Activated B cell treated with CpG ODN at 0.5 μM for 24 hours (primary cell): ENCODE results near the gene GSG1L. TPM values are rescaled to one million over a fixed set of nuclear protein-coding genes. Genes with fewer than 3 reads are reported as not detected.

Experiments used
- ATAC-seq: fragments of 200-7000 bp; cut with Tn5 transposase; one replicate; pipeline ENCODE4 v1.10.0; 2021; ENCODE audit warnings: low read depth, mild to moderate bottlenecking, moderate library complexity
- CTCF ChIA-PET: fragments of 350-600 bp; sonication (Branson Sonifier 250); formaldehyde crosslinking; loops from one replicate; lab custom pipeline; 2021; ENCODE audit warnings: antibody characterized with exemption; lab: Charles Lee
- POLR2A ChIA-PET: fragments of 350-600 bp; sonication (Branson Sonifier 250); formaldehyde crosslinking; loops from one replicate; lab custom pipeline; 2021; ENCODE audit warnings: antibody characterized with exemption; lab: Charles Lee
- DNase-seq: peaks from one replicate; pipeline ENCODE4 v3.0.0; 2022
- H3K27ac Mint-ChIP-seq: one replicate; pipeline ENCODE4 v1.8.0; 2020; ENCODE audit warnings: mixed read lengths
- H3K27me3 Mint-ChIP-seq: one replicate; pipeline ENCODE4 v1.8.0; 2021; ENCODE audit warnings: mixed read lengths
- H3K36me3 Mint-ChIP-seq: one replicate; pipeline ENCODE4 v1.8.0; 2021; ENCODE audit warnings: low read depth, mixed read lengths
- H3K4me1 Mint-ChIP-seq: one replicate; pipeline ENCODE4 v1.8.0; 2021; ENCODE audit warnings: mixed read lengths
- H3K4me3 Mint-ChIP-seq: one replicate; pipeline ENCODE4 v1.8.0; 2020; ENCODE audit warnings: mild to moderate bottlenecking, mixed read lengths
- H3K9me3 Mint-ChIP-seq: one replicate; pipeline ENCODE4 v1.8.0; 2020; ENCODE audit warnings: mixed read lengths
- intact Hi-C: fragments of 100-400 bp; cut with micrococcal nuclease; formaldehyde crosslinking; loops from one replicate; pipeline ENCODE4 v1.15.1; 2024
- total RNA-seq: library from RNA; stranded (reverse); gene quantifications from 2 replicates; pipeline ENCODE4 v1.2.3, GENCODE V29; 2022
- TF ChIP-seq, protein P1 (sequence below): fragments of 200-600 bp; IDR thresholded peaks from one replicate; pipeline ENCODE4 v1.8.0; 2022; ENCODE audit warnings: antibody characterized with exemption, mild to moderate bottlenecking

GSG1L gene
- total RNA-seq, 1 donor from 2014 or later: not detected

DNA sequence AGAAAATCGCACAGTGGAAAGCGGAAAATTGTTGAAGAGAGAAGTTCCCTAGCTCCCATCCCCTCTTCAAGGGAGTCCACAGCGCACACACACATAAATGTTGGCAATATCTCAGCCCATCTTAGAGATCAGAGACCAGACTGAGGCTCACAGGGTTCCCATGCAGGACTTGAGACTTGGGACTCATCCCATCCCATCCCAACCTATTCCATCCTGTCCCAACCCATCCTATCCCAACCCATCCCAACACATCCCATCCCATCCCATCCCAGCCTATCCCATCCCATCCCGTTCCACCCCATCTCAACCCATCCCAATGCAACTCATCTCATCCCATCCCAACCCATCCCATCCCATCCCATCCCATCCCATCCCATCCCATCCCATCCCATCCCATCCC is 29.6 kb downstream of the GSG1L start:
- no peaks in the 10 kb centered on the region for H3K9me3 Mint-ChIP-seq
- POLR2A ChIA-PET: no interaction called here
- H3K4me1 Mint-ChIP-seq: no peaks in the 10 kb centered on the region
- ATAC-seq: no peak
- peaks cover 14% of the 10 kb centered on the region for H3K27me3 Mint-ChIP-seq
- intact Hi-C loops: no loop called here
- no peaks in the 10 kb centered on the region for H3K36me3 Mint-ChIP-seq
- TF ChIP-seq, protein P1, sequence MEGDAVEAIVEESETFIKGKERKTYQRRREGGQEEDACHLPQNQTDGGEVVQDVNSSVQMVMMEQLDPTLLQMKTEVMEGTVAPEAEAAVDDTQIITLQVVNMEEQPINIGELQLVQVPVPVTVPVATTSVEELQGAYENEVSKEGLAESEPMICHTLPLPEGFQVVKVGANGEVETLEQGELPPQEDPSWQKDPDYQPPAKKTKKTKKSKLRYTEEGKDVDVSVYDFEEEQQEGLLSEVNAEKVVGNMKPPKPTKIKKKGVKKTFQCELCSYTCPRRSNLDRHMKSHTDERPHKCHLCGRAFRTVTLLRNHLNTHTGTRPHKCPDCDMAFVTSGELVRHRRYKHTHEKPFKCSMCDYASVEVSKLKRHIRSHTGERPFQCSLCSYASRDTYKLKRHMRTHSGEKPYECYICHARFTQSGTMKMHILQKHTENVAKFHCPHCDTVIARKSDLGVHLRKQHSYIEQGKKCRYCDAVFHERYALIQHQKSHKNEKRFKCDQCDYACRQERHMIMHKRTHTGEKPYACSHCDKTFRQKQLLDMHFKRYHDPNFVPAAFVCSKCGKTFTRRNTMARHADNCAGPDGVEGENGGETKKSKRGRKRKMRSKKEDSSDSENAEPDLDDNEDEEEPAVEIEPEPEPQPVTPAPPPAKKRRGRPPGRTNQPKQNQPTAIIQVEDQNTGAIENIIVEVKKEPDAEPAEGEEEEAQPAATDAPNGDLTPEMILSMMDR: no peak
- DNase-seq: no peak
- H3K4me3 Mint-ChIP-seq: no peak overlapping the region
- no peak overlapping the region for H3K27ac Mint-ChIP-seq
- CTCF ChIA-PET: no interaction called here

DNA sequence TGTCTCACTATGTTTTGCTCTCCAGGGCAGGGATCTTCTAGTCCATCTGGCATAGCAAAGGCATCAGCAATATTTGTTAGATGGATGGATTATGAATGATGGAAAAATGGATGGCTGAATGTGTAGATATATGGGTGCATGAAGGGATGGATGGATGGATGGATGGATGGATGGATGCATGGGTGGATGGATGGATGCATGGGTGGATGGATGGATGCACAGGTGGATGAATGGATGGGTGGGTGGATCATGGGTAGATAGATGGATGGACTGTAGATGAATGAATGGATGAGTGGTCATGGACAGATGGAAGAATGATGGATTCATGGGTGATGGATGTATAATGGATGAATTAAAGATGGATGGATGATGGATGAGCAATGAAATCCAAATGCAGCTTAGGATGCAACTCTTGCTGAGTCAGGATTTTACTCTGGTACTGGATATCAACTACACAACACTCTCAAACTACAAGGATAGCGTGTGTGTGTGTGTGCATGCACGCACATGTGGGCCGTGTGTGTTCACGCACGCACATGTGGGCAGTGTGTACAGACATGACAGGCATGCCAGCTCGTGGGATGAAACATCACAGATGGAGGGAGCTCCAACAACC is 34.0 kb downstream of the GSG1L start:
- intact Hi-C loops: no loop called here
- Mint-ChIP-seq H3K36me3 (no peaks in the 10 kb centered on the region), H3K9me3 (peaks cover 4% of the 10 kb centered on the region), H3K4me1 (no peaks in the 10 kb centered on the region), H3K27ac (no peak overlapping the region), H3K27me3 (no peaks in the 10 kb centered on the region), H3K4me3 (no peak overlapping the region)
- DNase-seq (no peak), ATAC-seq (no peak)
- POLR2A ChIA-PET: no interaction called here
- CTCF ChIA-PET: no interaction called here
- TF ChIP-seq, protein P1: no peak

DNA sequence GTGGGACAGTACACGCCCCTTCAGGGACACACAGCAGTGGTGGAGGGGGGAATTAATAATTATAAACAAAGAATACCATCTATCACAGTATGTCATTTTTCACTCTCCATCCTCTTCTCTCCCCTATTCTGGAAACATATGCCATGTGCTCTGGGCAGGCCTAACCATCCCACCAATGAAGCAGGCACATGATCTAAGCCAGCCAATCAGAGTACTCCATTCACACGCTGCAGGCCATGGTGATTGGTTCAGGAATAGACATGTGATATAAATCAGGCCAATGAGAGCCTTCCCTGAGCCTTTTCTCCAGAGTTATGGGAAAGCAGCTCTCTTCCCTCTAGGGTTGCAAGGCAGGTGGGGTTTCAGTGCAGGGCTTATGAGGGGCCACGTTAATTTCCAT is 36.5 kb downstream of the GSG1L start:
- POLR2A ChIA-PET: no interaction called here
- Mint-ChIP-seq H3K9me3 (peaks cover 5% of the 10 kb centered on the region), H3K36me3 (no peaks in the 10 kb centered on the region), H3K27me3 (no peaks in the 10 kb centered on the region), H3K27ac (no peak overlapping the region), H3K4me1 (no peaks in the 10 kb centered on the region), H3K4me3 (no peak overlapping the region)
- TF ChIP-seq, protein P1: no peak
- DNase-seq (no peak), ATAC-seq (no peak)
- intact Hi-C loops: no loop called here
- CTCF ChIA-PET: no interaction called here

- no peak for ATAC-seq
- CTCF ChIA-PET: no interaction called here
- POLR2A ChIA-PET: no interaction called here
- peaks cover 11% of the 10 kb centered on the region for H3K9me3 Mint-ChIP-seq
- TF ChIP-seq, protein P1: no peak
- no peak for DNase-seq
- H3K27me3 Mint-ChIP-seq: no peaks in the 10 kb centered on the region
- no peaks in the 10 kb centered on the region for H3K36me3 Mint-ChIP-seq
- no peaks in the 10 kb centered on the region for H3K4me1 Mint-ChIP-seq
- no peak overlapping the region for H3K4me3 Mint-ChIP-seq
- intact Hi-C loops: no loop called here
- H3K27ac Mint-ChIP-seq: no peak overlapping the region
Measured at GRCh38 chr16:28025631-28026030, 37.9 kb downstream of the GSG1L start.

DNA sequence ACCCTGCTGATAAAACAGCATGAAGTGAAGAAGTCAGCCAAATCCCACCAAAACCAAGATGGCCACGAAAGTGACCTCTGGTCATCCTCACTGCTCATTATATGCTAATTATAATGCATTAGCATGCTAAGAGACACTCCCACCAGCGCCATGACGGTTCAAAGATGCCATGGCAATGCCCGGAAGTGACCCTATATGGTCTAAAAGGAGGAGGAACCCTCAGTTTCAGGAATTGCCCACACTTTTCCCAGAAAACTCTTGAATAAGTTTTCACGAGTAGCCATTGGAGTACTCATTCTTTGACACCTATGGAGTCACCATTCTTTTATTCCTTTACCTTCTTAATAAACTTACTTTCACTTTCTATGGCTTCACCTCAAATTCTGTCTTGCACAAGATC is 44.3 kb downstream of the GSG1L start:
- CTCF ChIA-PET: no interaction called here
- intact Hi-C loops: no loop called here

More for the DNA sequence above, 44.3 kb downstream of the GSG1L start:
- Mint-ChIP-seq H3K4me3 (no peak overlapping the region), H3K9me3 (peaks cover 6% of the 10 kb centered on the region), H3K4me1 (no peaks in the 10 kb centered on the region), H3K27me3 (peaks cover 5% of the 10 kb centered on the region), H3K36me3 (no peaks in the 10 kb centered on the region), H3K27ac (no peak overlapping the region)
- no peak for ATAC-seq
- DNase-seq: no peak
- POLR2A ChIA-PET: no interaction called here
- TF ChIP-seq, protein P1: no peak
